Activated T-cell treated with anti-CD3 and anti-CD28 coated beads, Interleukin-2, amount 50 U/mL, for 24 hours (primary cell): ENCODE measurements around the gene APOBEC4.

Experiments used
- DNase-seq: peaks from one replicate; pipeline ENCODE4 v3.0.0-alpha.2; 2020
- H3K27ac Mint-ChIP-seq: 2 replicates; pipeline ENCODE4 v1.8.0; 2020; ENCODE audit warnings: mild to moderate bottlenecking, mixed read lengths
- H3K27me3 Mint-ChIP-seq: 2 replicates; pipeline ENCODE4 v1.8.0; 2020; ENCODE audit warnings: mixed read lengths
- H3K36me3 Mint-ChIP-seq: 2 replicates; pipeline ENCODE4 v1.8.0; 2020; ENCODE audit warnings: low read depth, mixed read lengths
- H3K4me1 Mint-ChIP-seq: 2 replicates; pipeline ENCODE4 v1.8.0; 2020; ENCODE audit warnings: low read depth, mixed read lengths
- H3K4me3 Mint-ChIP-seq: 2 replicates; pipeline ENCODE4 v1.8.0; 2020; ENCODE audit warnings: mild to moderate bottlenecking, moderate library complexity, mixed read lengths
- H3K9me3 Mint-ChIP-seq: 2 replicates; pipeline ENCODE4 v1.8.0; 2020; ENCODE audit warnings: mixed read lengths

The APOBEC4 gene

GRCh38 chr1:183653876-183654451 lies 848 bp upstream of the APOBEC4 start:
- Mint-ChIP-seq H3K4me3 (no peak overlapping the region), H3K27ac (no peak overlapping the region), H3K27me3 (no peaks in the 10 kb centered on the region), H3K36me3 (no peaks in the 10 kb centered on the region), H3K4me1 (peaks cover 33% of the 10 kb centered on the region), H3K9me3 (no peaks in the 10 kb centered on the region)
- no peak for DNase-seq

GRCh38 chr1:183653462-183653794 lies 312 bp upstream of the APOBEC4 start:
- no peak overlapping the region for H3K4me3 Mint-ChIP-seq
- H3K9me3 Mint-ChIP-seq, result no peaks in the 10 kb centered on the region
- H3K36me3 Mint-ChIP-seq, result no peaks in the 10 kb centered on the region
- H3K27me3 Mint-ChIP-seq, result no peaks in the 10 kb centered on the region
- DNase-seq, result no peak
- no peak overlapping the region for H3K27ac Mint-ChIP-seq
- peaks cover 33% of the 10 kb centered on the region for H3K4me1 Mint-ChIP-seq

- H3K9me3 Mint-ChIP-seq, result no peaks in the 10 kb centered on the region
- no peak for DNase-seq
- peak overlapping the region; percentile 90 for H3K27ac Mint-ChIP-seq
- H3K36me3 Mint-ChIP-seq, result no peaks in the 10 kb centered on the region
- peaks cover 33% of the 10 kb centered on the region for H3K4me1 Mint-ChIP-seq
- peak overlapping the region; percentile 35 for H3K4me3 Mint-ChIP-seq
- no peaks in the 10 kb centered on the region for H3K27me3 Mint-ChIP-seq
Measured at GRCh38 chr1:183652107-183652506, 1.0 kb downstream of the APOBEC4 start.

GRCh38 chr1:183651612-183652011 lies 1.5 kb downstream of the APOBEC4 start:
- H3K4me1 Mint-ChIP-seq, result peaks cover 33% of the 10 kb centered on the region
- peak overlapping the region; percentile 11 for H3K4me3 Mint-ChIP-seq
- no peaks in the 10 kb centered on the region for H3K9me3 Mint-ChIP-seq

GRCh38 chr1:183648042-183648441 lies 5.1 kb downstream of the APOBEC4 start:
- no peak for DNase-seq
- no peak overlapping the region for H3K27ac Mint-ChIP-seq
- peaks cover 19% of the 10 kb centered on the region for H3K4me1 Mint-ChIP-seq
- no peaks in the 10 kb centered on the region for H3K36me3 Mint-ChIP-seq
- H3K27me3 Mint-ChIP-seq, result no peaks in the 10 kb centered on the region
- no peak overlapping the region for H3K4me3 Mint-ChIP-seq
- no peaks in the 10 kb centered on the region for H3K9me3 Mint-ChIP-seq

More at GRCh38 chr1:183651612-183652011, 1.5 kb downstream of the APOBEC4 start:
- Mint-ChIP-seq H3K27ac (peak overlapping the region; percentile 90), H3K27me3 (no peaks in the 10 kb centered on the region), H3K36me3 (no peaks in the 10 kb centered on the region)
- no peak for DNase-seq

- H3K9me3 Mint-ChIP-seq, result no peaks in the 10 kb centered on the region
- no peak overlapping the region for H3K27ac Mint-ChIP-seq
- no peaks in the 10 kb centered on the region for H3K36me3 Mint-ChIP-seq
- no peak overlapping the region for H3K4me3 Mint-ChIP-seq
- no peaks in the 10 kb centered on the region for H3K27me3 Mint-ChIP-seq
- DNase-seq, result no peak
- peaks cover 6% of the 10 kb centered on the region for H3K4me1 Mint-ChIP-seq
Measured at GRCh38 chr1:183646776-183647175, 6.3 kb downstream of the APOBEC4 start.

GRCh38 chr1:183645531-183645930 lies 7.6 kb downstream of the APOBEC4 start:
- Mint-ChIP-seq H3K27me3 (no peaks in the 10 kb centered on the region), H3K4me1 (no peaks in the 10 kb centered on the region), H3K27ac (no peak overlapping the region), H3K9me3 (no peaks in the 10 kb centered on the region), H3K4me3 (no peak overlapping the region), H3K36me3 (no peaks in the 10 kb centered on the region)
- no peak for DNase-seq

GRCh38 chr1:183642166-183642565 lies 10.9 kb downstream of the APOBEC4 start:
- H3K4me1 Mint-ChIP-seq, result peaks cover 2% of the 10 kb centered on the region
- no peak overlapping the region for H3K4me3 Mint-ChIP-seq
- H3K36me3 Mint-ChIP-seq, result no peaks in the 10 kb centered on the region
- no peaks in the 10 kb centered on the region for H3K9me3 Mint-ChIP-seq
- no peak for DNase-seq
- H3K27me3 Mint-ChIP-seq, result no peaks in the 10 kb centered on the region
- no peak overlapping the region for H3K27ac Mint-ChIP-seq

GRCh38 chr1:183640193-183640592 lies 12.9 kb downstream of the APOBEC4 start:
- no peaks in the 10 kb centered on the region for H3K27me3 Mint-ChIP-seq
- no peak overlapping the region for H3K27ac Mint-ChIP-seq
- peaks cover 15% of the 10 kb centered on the region for H3K4me1 Mint-ChIP-seq
- no peak for DNase-seq
- H3K9me3 Mint-ChIP-seq, result no peaks in the 10 kb centered on the region
- H3K4me3 Mint-ChIP-seq, result no peak overlapping the region
- H3K36me3 Mint-ChIP-seq, result peaks cover 10% of the 10 kb centered on the region

GRCh38 chr1:183638649-183639387 lies 14.3 kb downstream of the APOBEC4 start:
- no peaks in the 10 kb centered on the region for H3K9me3 Mint-ChIP-seq
- DNase-seq, result no peak
- no peak overlapping the region for H3K4me3 Mint-ChIP-seq
- H3K27me3 Mint-ChIP-seq, result no peaks in the 10 kb centered on the region
- H3K27ac Mint-ChIP-seq, result no peak overlapping the region
- peaks cover 15% of the 10 kb centered on the region for H3K4me1 Mint-ChIP-seq
- H3K36me3 Mint-ChIP-seq, result peaks cover 20% of the 10 kb centered on the region

GRCh38 chr1:183636783-183637182 lies 16.3 kb downstream of the APOBEC4 start:
- DNase-seq, result no peak
- Mint-ChIP-seq H3K36me3 (peaks cover 40% of the 10 kb centered on the region), H3K4me3 (peak overlapping the region; percentile 98), H3K27ac (peak overlapping the region; percentile 100), H3K9me3 (no peaks in the 10 kb centered on the region), H3K27me3 (no peaks in the 10 kb centered on the region), H3K4me1 (peaks cover 33% of the 10 kb centered on the region)

GRCh38 chr1:183636334-183636682 lies 16.8 kb downstream of the APOBEC4 start:
- H3K27ac Mint-ChIP-seq, result peak overlapping the region; percentile 100
- H3K4me3 Mint-ChIP-seq, result peak overlapping the region; percentile 98
- H3K9me3 Mint-ChIP-seq, result no peaks in the 10 kb centered on the region
- peaks cover 43% of the 10 kb centered on the region for H3K36me3 Mint-ChIP-seq
- H3K27me3 Mint-ChIP-seq, result no peaks in the 10 kb centered on the region
- H3K4me1 Mint-ChIP-seq, result peaks cover 35% of the 10 kb centered on the region
- no peak for DNase-seq

- Mint-ChIP-seq H3K27me3 (no peaks in the 10 kb centered on the region), H3K36me3 (peaks cover 45% of the 10 kb centered on the region), H3K4me3 (peak within 1 kb of the TSS; percentile 98), H3K4me1 (peaks cover 38% of the 10 kb centered on the region), H3K9me3 (no peaks in the 10 kb centered on the region), H3K27ac (peak within 1 kb of the TSS; percentile 100)
- peak; percentile 99 for DNase-seq
Measured at GRCh38 chr1:183635606-183636333, 17.3 kb downstream of the APOBEC4 start, which contains the start of gene ARPC5. Gene ARPC5, minus strand, starts transcription at chr1:183635783. Its CDS starts 124 bp downstream, at chr1:183635659.

GRCh38 chr1:183635099-183635605 lies 18.0 kb downstream of the APOBEC4 start:
- no peaks in the 10 kb centered on the region for H3K27me3 Mint-ChIP-seq
- peak overlapping the region; percentile 100 for H3K27ac Mint-ChIP-seq
- DNase-seq, result no peak
- no peaks in the 10 kb centered on the region for H3K9me3 Mint-ChIP-seq
- H3K4me1 Mint-ChIP-seq, result peaks cover 43% of the 10 kb centered on the region
- H3K36me3 Mint-ChIP-seq, result peaks cover 51% of the 10 kb centered on the region
- H3K4me3 Mint-ChIP-seq, result peak overlapping the region; percentile 98
